SKM-1 (cell line): ENCODE data around the gene PRDM1.

Experiments used
- DNase-seq: peaks from one replicate; lab custom pipeline; 2025; ENCODE audit not compliant: unreplicated experiment; lab: John Stamatoyannopoulos, UW

Gene PRDM1

GRCh38 chr6:106115286-106115685, 29.1 kb downstream of the PRDM1 start:
- no peak for DNase-seq

- DNase-seq: no peak
These were observed 30.1 kb downstream of the PRDM1 start for GRCh38 chr6:106116125-106116832.

GRCh38 chr6:106117579-106117978, 31.4 kb downstream of the PRDM1 start:
- no peak for DNase-seq

- DNase-seq: no peak
These were observed 32.8 kb downstream of the PRDM1 start for GRCh38 chr6:106118835-106119431.

GRCh38 chr6:106119546-106119945, 33.4 kb downstream of the PRDM1 start:
- DNase-seq: no peak

GRCh38 chr6:106120006-106120405, 33.9 kb downstream of the PRDM1 start:
- no peak for DNase-seq

- no peak for DNase-seq
These were observed 34.3 kb downstream of the PRDM1 start for GRCh38 chr6:106120406-106120805.

- no peak for DNase-seq
These were observed 36.3 kb downstream of the PRDM1 start for GRCh38 chr6:106122306-106122918.

GRCh38 chr6:106122938-106123656, 37.0 kb downstream of the PRDM1 start:
- DNase-seq: no peak

- DNase-seq: no peak
These were observed 37.9 kb downstream of the PRDM1 start for GRCh38 chr6:106124015-106124414.

GRCh38 chr6:106124437-106125430, 38.6 kb downstream of the PRDM1 start:
- no peak for DNase-seq

GRCh38 chr6:106125925-106126435, 39.8 kb downstream of the PRDM1 start:
- no peak for DNase-seq

GRCh38 chr6:106126482-106126881, 40.3 kb downstream of the PRDM1 start:
- DNase-seq: no peak

GRCh38 chr6:106128981-106129781, 43.0 kb downstream of the PRDM1 start:
- no peak for DNase-seq

GRCh38 chr6:106132153-106132698, 46.1 kb downstream of the PRDM1 start:
- DNase-seq: no peak

- DNase-seq: no peak
These were observed 46.9 kb downstream of the PRDM1 start for GRCh38 chr6:106133040-106133439.

- DNase-seq: no peak
These were observed 48.1 kb downstream of the PRDM1 start for GRCh38 chr6:106134087-106134770.

GRCh38 chr6:106134906-106135634, 48.9 kb downstream of the PRDM1 start:
- DNase-seq: no peak
